ENCODE results near the gene PLA2G4E.

Gene PLA2G4E

GRCh38 chr15:41994171-41994650 is 26.6 kb downstream of the PLA2G4E start:
- Histone ChIP-seq H3K36me3 (replicated peaks) (no peaks in the 10 kb centered on the region), H3K27ac (no peak overlapping the region), H3K27me3 (replicated peaks) (no peaks in the 10 kb centered on the region), H3K4me3 (ENCODE audit: low read depth, low read length) (no peak overlapping the region)
- DNase-seq: no peak
- no peak for TF ChIP-seq CTCF (IDR thresholded peaks at IDR 0.05; ENCODE audit: low read depth, low read length, missing control alignments)
- in situ Hi-C loops (cut with HindIII; ENCODE audit: low pct_ligation_motif_present, low sequenced_read_pairs): no loop called here

GRCh38 chr15:41993472-41994170 is 27.2 kb downstream of the PLA2G4E start:
- no peak overlapping the region for H3K27ac ChIP-seq
- TF ChIP-seq CTCF (IDR thresholded peaks at IDR 0.05; ENCODE audit: low read depth, low read length, missing control alignments): no peak
- DNase-seq: no peak
- H3K36me3 ChIP-seq (replicated peaks): no peaks in the 10 kb centered on the region
- no peak overlapping the region for H3K4me3 ChIP-seq (ENCODE audit: low read depth, low read length)
- in situ Hi-C loops (cut with HindIII; ENCODE audit: low pct_ligation_motif_present, low sequenced_read_pairs): no loop called here
- H3K27me3 ChIP-seq (replicated peaks): no peaks in the 10 kb centered on the region

- TF ChIP-seq CTCF (IDR thresholded peaks at IDR 0.05; ENCODE audit: low read depth, low read length, missing control alignments): no peak
- H3K4me3 ChIP-seq (ENCODE audit: low read depth, low read length): no peak overlapping the region
- H3K27ac ChIP-seq: no peak overlapping the region
- DNase-seq: no peak
- H3K36me3 ChIP-seq (replicated peaks): no peaks in the 10 kb centered on the region
- H3K27me3 ChIP-seq (replicated peaks): no peaks in the 10 kb centered on the region
- in situ Hi-C loops (cut with HindIII; ENCODE audit: low pct_ligation_motif_present, low sequenced_read_pairs): no loop called here
Observed at GRCh38 chr15:41992803-41993190, 28.0 kb downstream of the PLA2G4E start.

- Histone ChIP-seq H3K36me3 (replicated peaks) (no peaks in the 10 kb centered on the region), H3K27ac (no peak overlapping the region), H3K27me3 (replicated peaks) (no peaks in the 10 kb centered on the region), H3K4me3 (ENCODE audit: low read depth, low read length) (no peak overlapping the region)
- no peak for DNase-seq
- in situ Hi-C loops (cut with HindIII; ENCODE audit: low pct_ligation_motif_present, low sequenced_read_pairs): no loop called here
- TF ChIP-seq CTCF (IDR thresholded peaks at IDR 0.05; ENCODE audit: low read depth, low read length, missing control alignments): no peak
Observed at GRCh38 chr15:41992151-41992802, 28.6 kb downstream of the PLA2G4E start.

GRCh38 chr15:41990691-41991090 is 30.2 kb downstream of the PLA2G4E start:
- Histone ChIP-seq H3K27me3 (replicated peaks) (no peaks in the 10 kb centered on the region), H3K36me3 (replicated peaks) (no peaks in the 10 kb centered on the region), H3K4me3 (ENCODE audit: low read depth, low read length) (no peak overlapping the region), H3K27ac (no peak overlapping the region)
- in situ Hi-C loops (cut with HindIII; ENCODE audit: low pct_ligation_motif_present, low sequenced_read_pairs): no loop called here
- no peak for TF ChIP-seq CTCF (IDR thresholded peaks at IDR 0.05; ENCODE audit: low read depth, low read length, missing control alignments)
- DNase-seq: no peak
